ENCODE measurements around the gene CCL4.
"Not testable (repeated sequence)": the region's sequence is repeated elsewhere in the genome, so short reads cannot be mapped to it uniquely, and the experiment has no call there.

The CCL4 gene

GRCh38 chr17:36106493-36106835 lies 2.8 kb downstream of the CCL4 start:
- no peak for DNase-seq (ENCODE audit: low spot score)
- no peak for TF ChIP-seq CTCF (IDR thresholded peaks at IDR 0.05)
- H3K27ac ChIP-seq: no peak overlapping the region

GRCh38 chr17:36107660-36108059 lies 4.0 kb downstream of the CCL4 start:
- Histone ChIP-seq H3K4me3 (no peak overlapping the region), H3K27ac (no peak overlapping the region)
- TF ChIP-seq CTCF (IDR thresholded peaks at IDR 0.05): no peak
- DNase-seq (ENCODE audit: low spot score): no peak

More at GRCh38 chr17:36106493-36106835, 2.8 kb downstream of the CCL4 start:
- H3K4me3 ChIP-seq: no peak overlapping the region

- not testable (repeated sequence) for DNase-seq (ENCODE audit: low spot score); H3K27ac ChIP-seq; H3K4me3 ChIP-seq
Observed at GRCh38 chr17:36108265-36108664, 4.6 kb downstream of the CCL4 start.

- DNase-seq (ENCODE audit: low spot score): no peak
- H3K4me3 ChIP-seq: no peak overlapping the region
- no peak for TF ChIP-seq CTCF (IDR thresholded peaks at IDR 0.05)
- no peak overlapping the region for H3K27ac ChIP-seq
Observed at GRCh38 chr17:36111068-36111490, 7.5 kb downstream of the CCL4 start.

- H3K27ac ChIP-seq: no peak overlapping the region
- H3K4me3 ChIP-seq: no peak overlapping the region
- no peak for TF ChIP-seq CTCF (IDR thresholded peaks at IDR 0.05)
- no peak for DNase-seq (ENCODE audit: low spot score)
Observed at GRCh38 chr17:36112572-36112971, 8.9 kb downstream of the CCL4 start.

GRCh38 chr17:36113131-36113530 lies 9.5 kb downstream of the CCL4 start:
- H3K27ac ChIP-seq; DNase-seq (ENCODE audit: low spot score); H3K4me3 ChIP-seq: not testable (repeated sequence)

- not testable (repeated sequence) for H3K27ac ChIP-seq; H3K4me3 ChIP-seq; DNase-seq (ENCODE audit: low spot score)
Observed at GRCh38 chr17:36114971-36115648, 11.5 kb downstream of the CCL4 start.

- H3K27ac ChIP-seq; H3K4me3 ChIP-seq; DNase-seq (ENCODE audit: low spot score): not testable (repeated sequence)
Observed at GRCh38 chr17:36115649-36115977, 12.0 kb downstream of the CCL4 start.

GRCh38 chr17:36117505-36118382 lies 14.1 kb downstream of the CCL4 start:
- TF ChIP-seq CTCF (IDR thresholded peaks at IDR 0.05): no peak
- Histone ChIP-seq H3K4me3 (no peak overlapping the region), H3K27ac (no peak overlapping the region)
- DNase-seq (ENCODE audit: low spot score): no peak
